ENCODE measurements around the gene EYS. TPM values are rescaled to one million over a fixed set of nuclear protein-coding genes. Genes with fewer than 3 reads are reported as not detected.

Gene EYS
- total RNA-seq, 1 donor from 2014 or later: not detected

DNA sequence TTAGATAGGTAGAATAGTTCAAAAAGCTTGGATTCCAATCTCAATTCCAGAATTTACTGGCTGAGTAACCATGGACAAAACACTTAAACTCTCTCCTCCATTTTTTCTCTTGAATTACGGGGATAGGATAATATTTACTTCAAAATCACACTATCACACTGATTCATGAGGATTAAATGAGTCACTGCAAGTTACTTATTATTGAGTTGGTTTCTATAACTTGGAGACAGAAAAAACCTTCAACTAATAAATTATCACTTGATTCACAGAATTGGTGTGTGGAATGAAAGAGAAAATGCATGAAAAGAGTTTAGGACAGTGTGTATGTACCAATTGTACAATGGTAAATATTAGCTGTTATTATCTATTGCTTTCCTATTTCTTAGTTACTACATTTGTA lies 1486.2 kb downstream of the EYS start:
- Histone ChIP-seq H3K4me3 (no peak overlapping the region), H3K27me3 (ENCODE audit: low read depth) (no peaks in the 10 kb centered on the region), H3K36me3 (no peaks in the 10 kb centered on the region), H3K4me1 (no peaks in the 10 kb centered on the region), H3K9me3 (no peaks in the 10 kb centered on the region), H3K27ac (no peak overlapping the region)
- intact Hi-C loops (cut with DNase I): no loop called here
- no peak for DNase-seq
- TF ChIP-seq, protein P1, sequence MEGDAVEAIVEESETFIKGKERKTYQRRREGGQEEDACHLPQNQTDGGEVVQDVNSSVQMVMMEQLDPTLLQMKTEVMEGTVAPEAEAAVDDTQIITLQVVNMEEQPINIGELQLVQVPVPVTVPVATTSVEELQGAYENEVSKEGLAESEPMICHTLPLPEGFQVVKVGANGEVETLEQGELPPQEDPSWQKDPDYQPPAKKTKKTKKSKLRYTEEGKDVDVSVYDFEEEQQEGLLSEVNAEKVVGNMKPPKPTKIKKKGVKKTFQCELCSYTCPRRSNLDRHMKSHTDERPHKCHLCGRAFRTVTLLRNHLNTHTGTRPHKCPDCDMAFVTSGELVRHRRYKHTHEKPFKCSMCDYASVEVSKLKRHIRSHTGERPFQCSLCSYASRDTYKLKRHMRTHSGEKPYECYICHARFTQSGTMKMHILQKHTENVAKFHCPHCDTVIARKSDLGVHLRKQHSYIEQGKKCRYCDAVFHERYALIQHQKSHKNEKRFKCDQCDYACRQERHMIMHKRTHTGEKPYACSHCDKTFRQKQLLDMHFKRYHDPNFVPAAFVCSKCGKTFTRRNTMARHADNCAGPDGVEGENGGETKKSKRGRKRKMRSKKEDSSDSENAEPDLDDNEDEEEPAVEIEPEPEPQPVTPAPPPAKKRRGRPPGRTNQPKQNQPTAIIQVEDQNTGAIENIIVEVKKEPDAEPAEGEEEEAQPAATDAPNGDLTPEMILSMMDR (IDR thresholded peaks at IDR 0.05): no peak
- ATAC-seq: no peak

DNA sequence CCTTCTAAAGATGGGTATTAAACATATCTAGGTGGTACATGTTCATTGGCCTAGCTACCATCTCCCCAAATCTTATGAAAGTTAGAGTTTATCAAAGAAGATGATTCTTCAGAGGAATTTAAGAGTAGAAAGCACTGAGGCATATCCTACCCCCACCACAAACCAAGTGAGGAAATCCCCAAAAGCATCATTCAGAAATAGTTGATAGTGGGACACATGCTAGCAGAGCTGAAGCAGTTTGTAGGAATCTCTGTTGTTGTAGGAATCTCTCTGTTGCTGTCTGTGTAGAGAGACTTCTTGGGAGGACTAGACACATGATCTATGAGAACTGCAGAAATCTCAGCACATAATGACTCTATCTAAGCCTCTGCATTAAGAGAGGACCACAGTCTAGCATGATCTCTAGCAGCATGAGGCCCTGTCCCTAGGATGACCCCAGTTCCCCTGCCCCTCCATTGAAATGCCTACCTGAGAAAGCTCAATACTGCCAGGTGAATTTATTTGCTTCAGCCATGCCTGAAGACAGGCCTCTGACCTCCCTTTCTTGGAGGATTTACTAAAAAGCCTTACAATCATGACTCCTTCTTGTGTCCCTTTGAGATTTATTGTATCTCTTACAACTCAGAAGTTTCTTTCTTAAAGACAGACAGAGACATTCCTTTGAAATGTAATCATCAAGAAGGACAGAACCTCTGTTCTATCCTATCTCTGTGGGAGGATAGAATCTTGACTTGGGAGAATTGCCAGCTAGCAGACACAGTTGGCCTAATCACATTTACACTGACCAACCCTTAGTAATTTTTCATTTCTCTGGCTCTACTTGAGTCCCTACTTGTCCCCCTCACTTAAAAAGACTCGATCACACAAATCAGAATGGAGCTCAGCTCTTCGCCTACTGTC lies 1489.1 kb downstream of the EYS start:
- ATAC-seq: no peak

DNA sequence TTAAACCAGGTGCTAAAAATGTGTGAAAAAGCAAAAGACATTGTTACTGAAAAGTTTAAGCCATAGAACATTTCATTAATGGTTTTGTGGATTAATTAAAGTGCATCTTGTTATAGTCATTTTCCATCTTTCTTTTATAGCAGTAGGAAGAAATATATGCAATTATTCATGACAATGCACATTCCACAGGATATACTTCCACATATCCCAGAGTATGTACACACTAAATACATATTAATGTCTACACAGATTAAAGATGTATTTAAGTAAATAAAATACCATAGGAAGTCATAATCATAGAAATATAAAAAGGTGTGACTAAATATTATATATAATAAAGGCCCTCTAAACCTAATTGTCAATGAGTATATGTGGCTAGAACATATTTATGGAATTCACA lies 1492.7 kb downstream of the EYS start:
- Histone ChIP-seq H3K36me3 (no peaks in the 10 kb centered on the region), H3K27me3 (ENCODE audit: low read depth) (no peaks in the 10 kb centered on the region), H3K9me3 (no peaks in the 10 kb centered on the region), H3K27ac (no peak overlapping the region), H3K4me3 (no peak overlapping the region), H3K4me1 (no peaks in the 10 kb centered on the region)
- ATAC-seq: no peak
- no peak for DNase-seq
- intact Hi-C loops (cut with DNase I): no loop called here
- TF ChIP-seq, protein P1 (IDR thresholded peaks at IDR 0.05): no peak

More for the DNA sequence above, 1489.1 kb downstream of the EYS start:
- TF ChIP-seq, protein P1 (IDR thresholded peaks at IDR 0.05): no peak
- no peaks in the 10 kb centered on the region for H3K9me3 ChIP-seq
- no peaks in the 10 kb centered on the region for H3K36me3 ChIP-seq
- intact Hi-C loops (cut with DNase I): no loop called here
- H3K27me3 ChIP-seq (ENCODE audit: low read depth): no peaks in the 10 kb centered on the region
- H3K4me1 ChIP-seq: no peaks in the 10 kb centered on the region
- DNase-seq: no peak
- no peak overlapping the region for H3K4me3 ChIP-seq
- no peak overlapping the region for H3K27ac ChIP-seq

DNA sequence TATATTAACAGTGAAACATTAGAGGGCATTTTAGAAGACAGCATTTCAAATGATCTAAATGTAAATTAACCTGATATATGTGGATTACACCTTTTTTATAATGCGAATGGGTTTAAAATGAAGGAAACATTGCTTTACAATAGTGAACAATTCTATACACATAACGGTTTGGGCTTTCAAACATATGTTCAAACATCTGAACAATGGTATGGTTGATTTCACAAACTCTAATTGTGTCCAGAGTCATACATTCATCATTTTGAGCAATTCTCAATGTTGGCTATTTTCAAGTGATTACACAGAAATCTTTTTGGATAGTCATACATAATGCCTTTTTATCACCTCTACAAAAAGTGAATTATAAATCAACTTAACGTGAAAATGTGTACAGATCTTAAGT lies 1493.3 kb downstream of the EYS start:
- ATAC-seq: no peak
- Histone ChIP-seq H3K27me3 (ENCODE audit: low read depth) (no peaks in the 10 kb centered on the region), H3K4me3 (no peak overlapping the region), H3K27ac (no peak overlapping the region), H3K9me3 (no peaks in the 10 kb centered on the region), H3K4me1 (no peaks in the 10 kb centered on the region), H3K36me3 (no peaks in the 10 kb centered on the region)
- intact Hi-C loops (cut with DNase I): no loop called here
- TF ChIP-seq, protein P1 (IDR thresholded peaks at IDR 0.05): no peak
- DNase-seq: no peak

DNA sequence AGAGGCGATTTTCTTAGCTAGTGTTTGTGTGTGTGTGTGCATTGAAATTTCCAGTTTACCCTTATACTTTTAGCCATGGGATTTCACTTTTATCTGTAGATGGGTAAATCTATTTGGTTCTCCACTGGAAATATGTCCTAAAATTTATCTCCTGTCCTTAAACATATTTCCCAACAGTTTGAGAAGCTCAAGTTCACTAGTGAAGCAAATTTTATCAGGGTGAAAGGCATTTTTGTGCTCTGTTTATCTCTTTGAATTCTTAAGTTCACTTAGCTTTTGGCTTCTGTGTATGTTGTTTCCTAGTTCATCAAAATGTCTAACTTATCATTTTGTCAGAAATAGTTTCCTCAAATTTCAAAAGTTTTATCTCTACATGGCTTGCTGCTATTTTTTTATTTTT lies 1509.8 kb downstream of the EYS start:
- H3K4me3 ChIP-seq: no peak overlapping the region
- ATAC-seq (no peak), DNase-seq (no peak)
- no peaks in the 10 kb centered on the region for H3K9me3 ChIP-seq
- no peak overlapping the region for H3K27ac ChIP-seq
- no peaks in the 10 kb centered on the region for H3K36me3 ChIP-seq
- H3K4me1 ChIP-seq: no peaks in the 10 kb centered on the region
- TF ChIP-seq, protein P1 (IDR thresholded peaks at IDR 0.05): no peak
- intact Hi-C loops (cut with DNase I): no loop called here
- no peaks in the 10 kb centered on the region for H3K27me3 ChIP-seq (ENCODE audit: low read depth)
